Activated CD8-positive, alpha-beta memory T cell treated with anti-CD3 and anti-CD28 coated beads for 24 hours (primary cell): Measurements from ENCODE around the gene RACGAP1.
A peak's percentile ranks its signal among the peaks of the same experiment; 100 is the strongest.

ENCODE experiments used
- DNase-seq: peaks from one replicate; pipeline ENCODE4 v3.0.0-alpha.2; 2020

RACGAP1 gene, protein sequence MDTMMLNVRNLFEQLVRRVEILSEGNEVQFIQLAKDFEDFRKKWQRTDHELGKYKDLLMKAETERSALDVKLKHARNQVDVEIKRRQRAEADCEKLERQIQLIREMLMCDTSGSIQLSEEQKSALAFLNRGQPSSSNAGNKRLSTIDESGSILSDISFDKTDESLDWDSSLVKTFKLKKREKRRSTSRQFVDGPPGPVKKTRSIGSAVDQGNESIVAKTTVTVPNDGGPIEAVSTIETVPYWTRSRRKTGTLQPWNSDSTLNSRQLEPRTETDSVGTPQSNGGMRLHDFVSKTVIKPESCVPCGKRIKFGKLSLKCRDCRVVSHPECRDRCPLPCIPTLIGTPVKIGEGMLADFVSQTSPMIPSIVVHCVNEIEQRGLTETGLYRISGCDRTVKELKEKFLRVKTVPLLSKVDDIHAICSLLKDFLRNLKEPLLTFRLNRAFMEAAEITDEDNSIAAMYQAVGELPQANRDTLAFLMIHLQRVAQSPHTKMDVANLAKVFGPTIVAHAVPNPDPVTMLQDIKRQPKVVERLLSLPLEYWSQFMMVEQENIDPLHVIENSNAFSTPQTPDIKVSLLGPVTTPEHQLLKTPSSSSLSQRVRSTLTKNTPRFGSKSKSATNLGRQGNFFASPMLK

DNA sequence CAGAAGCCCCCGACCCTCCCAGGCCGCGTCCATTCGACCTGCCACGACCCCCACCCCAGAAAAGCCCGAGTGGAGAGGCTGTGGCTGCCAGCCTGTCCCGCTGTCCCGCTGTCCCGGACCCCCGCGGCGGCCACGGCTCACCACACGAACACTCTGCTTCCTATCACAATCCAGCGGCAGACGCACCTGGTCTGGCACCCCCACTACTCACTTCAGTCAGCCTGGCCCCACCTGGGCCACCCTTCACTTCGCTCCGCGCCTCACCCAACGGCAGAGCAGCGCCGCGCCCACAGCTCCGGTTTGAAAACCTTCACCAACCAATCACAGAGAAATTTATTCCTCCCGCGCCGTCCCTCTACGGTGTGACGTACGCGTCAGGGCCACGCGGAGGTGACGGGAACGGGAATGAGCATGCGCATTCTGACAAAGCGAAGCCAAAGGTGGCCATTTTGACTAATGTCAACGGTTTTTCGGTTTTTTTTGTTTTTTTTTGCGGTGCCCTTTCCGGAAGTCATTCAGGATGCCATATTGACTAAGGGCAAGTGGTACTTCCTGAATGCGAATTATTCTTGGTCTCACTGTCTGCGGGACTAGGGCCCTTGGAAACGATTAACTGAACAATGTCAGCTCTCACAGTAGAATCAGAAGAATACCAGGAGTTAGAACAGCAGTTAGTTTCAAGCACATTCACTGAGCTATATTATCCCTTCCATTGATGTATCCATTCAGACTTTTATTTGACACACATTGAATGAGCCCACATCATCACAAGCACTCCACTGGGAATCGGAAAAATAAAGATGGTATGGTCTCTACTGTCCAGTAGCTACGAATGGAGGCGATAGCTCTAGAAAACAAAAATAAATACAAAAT, at the start of gene RACGAP1:
TSS of gene RACGAP1 (minus strand) at position 308 of the 873 bp plus-strand sequence. CDS start 8,779 bp downstream, outside the sequence.
- DNase-seq, result peak; percentile 92

DNA sequence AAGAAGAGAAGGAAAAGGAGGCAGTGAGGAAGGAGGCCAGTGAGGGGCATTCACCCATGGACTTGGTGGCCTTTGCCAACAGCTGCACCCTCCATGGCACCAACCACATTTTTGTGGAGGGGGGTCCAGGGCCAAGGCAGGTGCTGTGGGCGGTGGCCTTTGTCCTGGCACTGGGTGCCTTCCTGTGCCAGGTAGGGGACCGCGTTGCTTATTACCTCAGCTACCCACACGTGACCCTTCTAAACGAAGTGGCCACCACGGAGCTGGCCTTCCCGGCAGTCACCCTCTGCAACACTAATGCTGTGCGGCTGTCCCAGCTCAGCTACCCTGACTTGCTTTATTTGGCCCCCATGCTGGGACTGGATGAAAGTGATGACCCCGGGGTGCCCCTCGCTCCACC, 48.4 kb upstream of the RACGAP1 start:
- no peak for DNase-seq

DNA sequence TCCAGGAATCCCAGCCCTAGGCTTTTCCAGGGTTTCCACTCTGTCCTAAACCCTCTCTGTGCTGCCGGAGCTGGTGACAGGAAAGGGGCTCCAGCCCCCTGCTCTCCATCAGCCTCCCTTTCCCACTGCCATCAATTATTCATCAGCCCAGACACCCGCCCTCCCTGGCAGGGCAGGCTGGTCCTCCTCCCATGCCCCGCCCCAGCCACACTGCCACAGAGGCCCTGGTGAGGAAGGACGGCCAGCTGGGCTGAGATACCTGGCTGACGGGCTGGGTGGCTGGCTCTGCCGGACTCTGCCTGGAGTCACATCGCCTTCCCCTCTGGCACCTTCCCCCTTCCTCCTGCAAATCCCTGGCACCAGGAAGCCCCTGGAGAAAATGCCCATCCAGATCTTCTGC, 47.9 kb upstream of the RACGAP1 start:
- DNase-seq, result no peak

DNA sequence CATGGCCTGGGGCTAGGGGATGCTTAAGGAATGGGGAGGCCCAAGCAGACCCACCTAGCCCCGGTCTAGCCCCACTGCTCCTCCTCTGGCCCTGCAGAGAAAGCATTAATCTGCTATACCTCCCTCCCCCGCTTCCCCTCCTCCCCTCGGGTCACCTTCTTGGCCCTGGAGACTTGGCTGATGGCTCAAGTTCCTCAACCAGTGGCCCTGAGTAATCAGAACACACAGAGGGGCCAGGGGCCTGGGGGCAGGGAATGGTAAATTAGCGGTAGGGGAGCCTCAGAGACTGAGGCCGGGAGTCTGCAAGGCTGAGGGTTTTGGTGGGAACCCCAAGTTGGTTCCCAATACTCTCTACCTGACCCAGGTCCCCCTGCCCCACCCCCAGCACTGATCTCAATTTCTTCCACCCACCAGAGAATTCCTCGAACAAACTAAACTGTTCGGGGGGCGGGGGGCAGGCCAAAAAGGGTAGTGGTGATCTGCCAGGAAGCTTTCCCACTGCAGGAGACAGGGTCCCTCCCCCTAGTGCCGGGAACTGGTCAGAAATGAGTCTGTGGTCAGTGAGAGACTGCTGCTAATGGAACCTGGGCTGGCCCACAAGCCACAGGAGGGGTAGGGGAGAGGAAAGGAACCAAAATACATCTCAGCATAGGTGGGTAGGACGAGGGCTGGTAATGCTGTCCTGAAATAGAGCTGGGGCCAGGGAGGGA, 47.1 kb upstream of the RACGAP1 start:
- DNase-seq, result no peak

DNA sequence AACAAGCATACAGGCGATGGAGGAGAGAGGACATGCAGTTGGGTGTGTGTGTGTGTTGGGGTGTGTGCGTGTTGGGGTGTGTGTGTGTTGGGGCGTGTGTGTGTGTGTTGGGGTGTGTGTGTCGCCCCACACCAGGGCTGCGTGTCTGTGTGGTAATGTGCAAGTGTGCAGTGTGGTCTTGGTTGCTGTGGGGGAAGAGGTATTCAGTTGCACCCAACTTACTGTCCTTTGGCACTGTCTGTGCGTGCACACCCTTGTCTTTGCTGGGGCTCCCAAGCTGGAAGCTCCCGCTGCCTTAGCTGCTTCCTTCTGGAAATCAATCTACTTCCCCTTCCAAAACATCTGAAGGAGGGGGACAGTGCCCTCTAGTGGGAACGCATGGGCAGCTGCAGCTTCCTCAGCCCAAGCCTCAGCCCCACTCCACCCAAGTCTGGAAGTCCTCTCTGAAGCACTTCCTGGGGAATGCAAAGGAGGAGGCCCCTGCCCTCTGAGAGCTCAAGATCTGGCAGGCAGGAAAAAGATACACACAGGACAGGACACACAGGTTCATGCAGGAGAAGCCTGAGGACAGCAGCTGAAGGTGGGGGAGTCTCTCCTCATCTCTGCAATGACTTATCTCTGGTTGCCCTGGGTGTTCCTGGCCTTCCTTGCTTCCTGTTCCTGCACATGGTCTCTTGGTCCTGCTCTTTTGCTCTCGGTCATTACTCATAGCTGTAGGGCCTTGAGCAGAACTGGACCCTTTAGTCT, 45.2 kb upstream of the RACGAP1 start:
- peak; percentile 85 for DNase-seq

DNA sequence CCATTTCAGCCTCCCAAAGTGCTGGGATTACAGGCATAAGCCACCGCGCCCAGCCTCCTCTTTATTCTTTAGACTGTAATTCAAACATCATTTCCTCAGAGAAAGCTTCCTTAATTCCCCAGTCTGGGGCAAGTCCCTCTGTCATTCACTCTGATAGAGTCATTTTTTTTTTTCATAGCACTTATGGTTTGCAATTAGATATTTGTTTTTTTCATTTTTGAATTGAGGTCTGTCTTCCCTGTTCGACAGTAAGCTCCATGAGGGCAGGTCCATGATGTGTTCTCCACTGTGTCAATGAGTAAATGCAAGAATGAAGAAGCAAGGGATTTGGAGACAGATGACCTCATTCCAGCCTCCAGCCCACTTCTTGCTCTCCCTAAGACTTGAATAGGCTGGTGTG, 44.2 kb upstream of the RACGAP1 start:
- no peak for DNase-seq

DNA sequence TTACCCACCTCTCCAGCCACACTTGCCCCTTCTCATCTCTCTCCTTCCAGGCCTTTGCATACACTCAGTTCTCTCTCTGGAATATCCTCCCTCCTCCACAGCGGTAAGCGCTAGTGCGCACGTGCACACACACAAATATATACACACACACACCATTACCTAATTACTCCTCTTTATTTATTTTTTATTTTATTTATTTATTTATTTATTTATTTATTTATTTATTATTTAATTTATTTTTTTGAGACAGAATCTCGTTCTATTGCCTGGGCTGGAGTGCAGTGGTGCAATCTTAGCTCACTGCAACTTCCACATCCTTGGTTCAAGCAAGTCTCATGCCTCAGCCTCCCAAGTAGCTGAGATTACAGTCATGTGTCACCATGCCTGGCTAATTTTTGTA, 43.8 kb upstream of the RACGAP1 start:
- DNase-seq, result no peak

DNA sequence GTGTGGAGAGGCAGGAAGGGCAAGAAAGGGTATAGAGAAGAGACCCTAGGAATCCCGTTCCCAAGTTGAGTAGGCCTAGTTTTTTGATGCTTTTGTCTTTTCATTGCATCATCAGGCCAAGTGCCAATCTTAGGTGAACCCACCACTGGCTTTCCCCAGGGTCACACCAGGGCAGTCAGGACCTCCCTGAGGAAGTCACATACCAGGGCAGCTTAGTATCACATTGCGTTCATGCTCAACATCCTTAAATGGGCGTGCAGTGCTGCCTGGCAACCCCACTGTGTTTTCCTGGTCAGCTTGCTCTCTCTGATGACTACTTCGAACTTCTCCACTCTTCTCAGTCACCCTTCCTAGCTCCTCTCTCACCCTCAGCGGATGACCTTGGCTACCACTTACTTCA, 41.1 kb upstream of the RACGAP1 start:
- DNase-seq, result no peak

DNA sequence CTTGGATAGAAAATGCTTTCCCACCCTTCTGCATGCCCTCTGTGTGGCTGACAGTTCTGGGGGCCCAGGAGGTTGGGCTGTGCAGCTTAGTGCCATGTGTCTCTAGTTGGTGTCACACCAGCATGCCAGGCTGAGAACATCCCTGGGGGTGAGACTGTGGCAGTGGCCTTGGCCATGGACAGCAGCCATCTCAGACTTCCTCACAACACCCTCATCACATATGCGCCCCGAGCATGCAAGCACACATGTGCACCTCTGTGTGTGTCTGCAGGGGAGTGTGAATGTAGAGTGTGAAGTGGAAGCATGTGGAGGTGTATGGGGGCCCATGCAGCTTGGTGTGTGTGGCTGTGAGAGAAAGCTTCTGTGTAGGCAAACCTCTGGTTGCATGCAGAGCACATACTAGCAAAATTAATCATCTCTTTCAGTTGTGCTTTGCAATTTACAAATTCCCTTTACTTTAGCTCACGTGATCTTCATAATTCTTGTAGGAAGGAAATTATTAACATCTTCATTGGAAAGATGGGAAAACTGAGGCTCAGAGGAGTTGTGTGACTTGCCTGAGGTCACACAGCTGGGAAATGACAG, 40.5 kb upstream of the RACGAP1 start:
- DNase-seq, result no peak

DNA sequence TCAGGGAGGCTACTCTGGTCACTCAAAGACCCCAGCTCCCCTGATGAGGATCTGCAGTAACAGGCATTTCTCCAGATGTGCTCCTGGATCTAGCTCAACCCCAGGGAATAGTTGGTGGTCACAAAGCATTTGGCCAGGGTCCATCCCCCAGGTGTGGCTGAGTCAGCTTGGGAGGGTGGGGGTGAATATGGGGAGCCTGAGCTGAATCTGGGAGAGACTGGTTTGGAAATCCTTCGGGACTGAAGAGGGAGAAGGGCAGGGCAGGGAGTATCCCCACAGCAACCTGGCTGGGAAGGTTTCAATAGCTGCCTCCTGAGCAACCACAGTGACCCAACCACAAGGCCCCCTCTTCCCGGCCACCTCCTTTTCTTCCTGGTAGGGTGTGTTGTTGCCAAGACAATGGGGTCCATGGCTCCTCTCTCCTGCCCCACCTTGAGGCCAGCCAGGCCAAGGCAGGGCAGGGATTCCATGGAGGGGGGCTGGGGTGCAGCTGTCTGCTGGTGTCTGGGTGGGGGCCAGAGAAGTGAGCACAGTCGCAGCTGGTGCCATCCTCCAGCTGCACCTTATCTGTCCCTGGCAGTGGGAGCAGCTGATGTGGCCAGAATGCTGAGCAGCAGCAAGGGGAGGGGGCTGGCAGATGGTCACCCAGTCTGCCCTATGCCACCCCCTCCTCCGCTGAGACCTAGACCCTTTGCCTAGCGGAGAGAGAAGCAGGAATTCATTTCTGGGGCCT, 37.6 kb upstream of the RACGAP1 start:
- no peak for DNase-seq

DNA sequence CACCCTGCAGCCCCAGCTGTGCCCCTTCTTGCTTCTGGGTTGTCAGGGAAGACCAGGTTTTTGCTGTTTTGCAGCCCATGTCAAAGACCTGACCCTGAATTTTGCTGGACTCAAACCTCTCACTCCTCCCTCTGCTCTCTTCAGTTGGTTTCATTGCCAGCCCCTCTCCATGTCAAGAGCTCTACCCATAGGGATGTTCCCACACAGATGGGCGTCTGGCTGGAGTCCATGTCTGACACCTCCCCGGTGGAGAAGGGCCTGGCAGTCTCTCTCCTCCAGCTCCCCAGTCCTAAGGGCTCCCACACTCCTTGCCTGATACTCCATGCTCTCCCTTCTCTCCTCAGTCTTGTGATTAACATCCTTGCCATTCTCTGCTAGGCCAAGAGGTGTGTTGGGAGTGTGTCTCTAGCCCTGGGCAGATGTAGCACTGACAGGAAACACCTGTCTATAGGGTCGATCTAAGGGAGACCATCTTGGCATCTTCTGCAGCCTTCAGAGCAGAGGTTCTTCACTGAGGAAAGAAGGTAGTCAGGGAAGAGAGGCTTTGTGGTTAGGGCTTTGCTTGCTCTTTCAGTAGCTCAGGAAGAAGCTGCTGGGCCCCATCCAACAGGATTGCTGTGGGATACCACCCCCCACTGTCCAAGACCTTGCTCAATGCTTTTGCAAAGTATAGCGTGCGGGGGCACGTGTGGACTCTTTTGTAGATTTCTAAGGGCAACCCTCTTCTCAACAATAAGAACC, 36.8 kb upstream of the RACGAP1 start:
- DNase-seq, result no peak

DNA sequence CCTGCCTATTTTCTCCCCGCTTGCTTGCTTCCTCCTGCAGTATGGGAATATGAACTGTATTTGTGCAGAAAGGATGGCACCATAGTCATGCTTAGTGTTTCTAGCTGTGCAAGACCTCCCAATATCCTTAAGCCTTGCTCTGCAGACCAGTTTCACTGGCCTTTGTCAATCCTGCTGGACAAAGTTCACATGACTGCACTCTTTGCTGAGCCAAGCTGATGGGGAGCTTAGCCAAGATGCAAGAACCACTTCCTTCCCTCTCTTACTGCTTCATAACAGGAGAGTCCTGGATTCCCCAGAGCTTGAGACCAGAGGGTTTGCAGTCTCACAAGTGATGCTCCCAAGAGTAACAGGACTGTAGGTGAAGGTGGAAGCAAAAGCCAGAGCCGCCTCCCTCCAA, 35.9 kb upstream of the RACGAP1 start:
- no peak for DNase-seq

DNA sequence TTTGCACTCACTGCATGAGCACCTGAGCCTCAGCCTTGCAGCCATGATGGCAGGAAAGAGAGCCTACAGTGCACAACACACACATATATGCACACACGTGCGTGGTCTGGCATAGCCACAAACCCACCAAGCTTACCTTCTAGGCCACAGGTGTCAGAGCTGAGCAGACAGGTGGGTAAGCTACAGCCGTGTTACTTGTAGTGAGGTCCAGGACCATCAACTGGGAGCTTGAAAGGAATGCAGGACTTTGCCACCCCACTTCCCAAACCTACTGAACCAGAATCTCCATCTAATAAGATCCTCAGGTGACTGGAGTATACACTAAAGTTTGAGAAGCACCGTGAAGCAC, 34.8 kb upstream of the RACGAP1 start:
- no peak for DNase-seq

DNA sequence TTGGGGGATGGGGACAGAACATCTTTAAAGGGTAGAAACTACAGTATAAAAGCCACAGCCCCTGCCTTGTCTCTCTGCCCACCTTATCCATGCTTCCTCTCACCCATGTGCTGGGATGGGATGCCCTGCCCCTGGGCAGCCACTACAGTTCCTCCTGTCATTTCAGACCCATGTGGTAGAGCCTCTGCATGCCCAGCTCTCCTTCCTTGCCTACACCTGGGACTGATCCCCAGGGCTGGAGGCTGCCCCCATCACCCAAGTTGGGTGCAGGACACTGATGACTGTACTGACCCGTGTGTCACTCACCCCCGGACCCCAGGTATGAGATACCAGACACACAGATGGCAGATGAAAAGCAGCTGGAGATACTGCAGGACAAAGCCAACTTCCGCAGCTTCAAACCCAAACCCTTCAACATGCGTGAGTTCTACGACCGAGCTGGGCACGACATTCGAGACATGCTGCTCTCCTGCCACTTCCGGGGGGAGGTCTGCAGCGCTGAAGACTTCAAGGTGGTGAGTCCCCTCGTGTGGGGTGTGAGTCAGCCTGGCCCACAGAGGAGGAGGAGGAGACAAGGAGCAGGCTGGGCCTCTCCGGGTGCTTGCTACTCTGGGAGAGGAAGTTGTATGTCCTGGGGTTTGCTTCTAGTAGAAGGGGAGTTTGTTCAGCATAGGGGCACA, 34.3 kb upstream of the RACGAP1 start:
- DNase-seq, result peak; percentile 82

DNA sequence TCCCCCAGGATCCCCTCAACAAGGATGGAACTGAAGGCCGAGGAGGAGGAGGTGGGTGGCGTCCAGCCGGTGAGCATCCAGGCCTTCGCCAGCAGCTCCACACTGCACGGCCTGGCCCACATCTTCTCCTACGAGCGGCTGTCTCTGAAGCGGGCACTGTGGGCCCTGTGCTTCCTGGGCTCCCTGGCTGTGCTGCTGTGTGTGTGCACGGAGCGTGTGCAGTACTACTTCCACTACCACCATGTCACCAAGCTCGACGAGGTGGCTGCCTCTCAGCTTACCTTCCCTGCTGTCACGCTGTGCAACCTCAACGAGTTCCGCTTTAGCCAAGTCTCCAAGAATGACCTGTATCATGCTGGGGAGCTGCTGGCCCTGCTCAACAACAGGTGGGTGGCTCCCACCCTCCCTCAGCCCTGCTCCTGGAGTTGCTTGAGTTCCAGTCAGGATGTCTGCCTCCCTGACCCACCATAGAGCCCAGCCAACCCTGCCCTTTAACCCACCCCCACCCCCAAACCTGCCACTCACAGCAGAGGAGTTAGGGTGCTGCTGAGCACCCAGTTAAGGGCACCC, 33.5 kb upstream of the RACGAP1 start:
- peak; percentile 69 for DNase-seq

DNA sequence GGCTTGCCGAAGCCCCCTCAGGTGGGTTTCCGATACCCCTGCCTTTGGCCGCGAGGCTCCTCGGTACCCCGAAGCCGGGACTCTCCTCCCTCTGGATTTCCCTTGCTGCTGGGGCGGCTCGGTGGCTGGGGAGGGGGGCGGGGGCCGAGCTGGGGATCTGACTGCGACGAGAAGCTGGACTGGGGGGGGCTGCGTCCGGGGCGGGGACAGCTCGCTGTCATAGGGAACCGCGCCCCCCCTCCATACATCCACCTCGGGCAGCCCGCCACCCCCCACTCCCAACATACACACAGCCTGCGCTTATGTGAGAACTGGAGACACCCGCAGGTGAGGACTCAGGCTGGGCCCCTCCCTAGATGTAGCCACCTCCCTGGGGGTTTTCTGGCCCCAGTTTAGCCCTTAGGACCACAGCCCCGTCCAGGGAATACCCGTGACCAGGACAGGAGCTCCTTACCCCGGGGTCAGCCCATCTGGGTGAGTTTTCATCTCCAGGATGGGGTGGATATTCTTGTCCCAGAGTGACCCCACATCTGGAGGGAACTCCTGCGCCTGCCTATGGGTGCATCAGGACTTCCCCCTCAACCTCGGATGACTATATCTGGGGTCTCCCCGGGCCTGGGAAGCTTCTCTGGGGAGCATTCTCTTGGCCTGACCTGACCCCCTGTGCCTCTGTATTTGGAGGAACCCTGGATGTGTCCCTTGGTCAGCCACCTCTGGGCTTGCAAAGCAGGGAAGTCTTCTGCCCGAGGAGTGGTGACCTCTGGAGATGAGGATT, 32.8 kb upstream of the RACGAP1 start:
- DNase-seq, result peak; percentile 73

DNA sequence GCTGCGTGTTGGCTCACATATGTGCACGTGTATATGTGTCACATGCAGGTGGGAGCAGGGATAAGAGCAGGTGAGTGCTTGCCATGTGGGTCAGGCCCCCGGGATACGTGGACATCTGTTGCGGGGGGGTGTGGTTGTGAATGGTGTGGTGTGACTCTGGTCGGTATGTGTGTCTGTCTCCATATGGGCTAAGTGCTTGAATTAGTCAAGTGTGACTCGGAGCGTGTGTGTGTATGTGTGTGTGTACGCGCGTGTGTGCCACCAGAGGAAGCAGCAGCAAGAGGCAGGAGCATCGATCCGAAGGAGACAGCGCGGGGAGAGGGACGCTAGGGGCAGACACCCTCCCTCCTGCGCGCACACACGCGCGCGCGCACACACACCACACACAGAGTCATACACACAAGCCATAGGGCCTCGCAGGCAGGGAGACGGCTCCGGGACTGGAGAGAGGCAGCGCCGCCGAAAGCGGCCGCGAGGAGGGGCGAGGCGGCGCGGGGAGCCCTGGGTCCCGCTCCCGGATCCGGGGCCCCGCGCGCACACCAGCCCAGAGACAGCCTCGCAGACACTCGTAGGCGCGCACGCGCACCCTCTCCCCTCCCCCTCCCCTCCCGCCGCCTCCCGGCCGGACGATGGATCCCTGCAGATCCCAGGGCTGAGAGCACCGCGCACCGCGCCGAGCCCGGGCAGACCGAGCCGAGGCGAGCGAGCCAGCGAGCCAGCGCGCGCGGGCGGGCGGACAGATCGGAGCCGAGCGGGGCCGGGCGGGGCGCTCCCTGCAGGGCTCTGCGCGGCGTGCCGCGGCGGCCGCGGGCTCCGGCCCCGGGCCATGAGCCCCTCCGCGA, 31.9 kb upstream of the RACGAP1 start, which contains the start of gene ASIC1:
TSS of gene ASIC1 (plus strand) at position 597 of the 842 bp plus-strand sequence. CDS start 1,171 bp downstream, outside the sequence.
- DNase-seq, result peak; percentile 84

DNA sequence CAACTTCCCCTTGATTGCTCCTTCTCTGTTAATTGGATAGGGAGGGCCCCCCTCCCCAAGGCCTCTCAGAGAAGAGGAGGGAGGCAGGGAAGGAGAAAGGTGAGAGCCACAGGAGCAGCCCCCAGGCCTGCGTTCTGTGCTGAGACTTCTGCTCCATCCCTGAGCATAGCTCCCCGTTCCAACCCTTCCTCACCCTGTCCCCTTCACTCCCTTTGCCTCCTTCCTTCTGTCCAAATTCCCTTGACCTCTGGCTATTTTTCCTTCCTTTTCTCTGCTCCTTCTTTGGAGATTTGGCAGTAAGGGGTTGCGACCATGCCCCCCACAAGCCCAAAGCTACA, 31.3 kb upstream of the RACGAP1 start:
- no peak for DNase-seq
